Activated T-cell treated with anti-CD3 and anti-CD28 coated beads for 4 hours (primary cell): ENCODE data around the gene TSC22D4.

Source experiments
- DNase-seq: peaks from one replicate; pipeline ENCODE4 v3.0.0-alpha.2; 2020

Gene TSC22D4

DNA sequence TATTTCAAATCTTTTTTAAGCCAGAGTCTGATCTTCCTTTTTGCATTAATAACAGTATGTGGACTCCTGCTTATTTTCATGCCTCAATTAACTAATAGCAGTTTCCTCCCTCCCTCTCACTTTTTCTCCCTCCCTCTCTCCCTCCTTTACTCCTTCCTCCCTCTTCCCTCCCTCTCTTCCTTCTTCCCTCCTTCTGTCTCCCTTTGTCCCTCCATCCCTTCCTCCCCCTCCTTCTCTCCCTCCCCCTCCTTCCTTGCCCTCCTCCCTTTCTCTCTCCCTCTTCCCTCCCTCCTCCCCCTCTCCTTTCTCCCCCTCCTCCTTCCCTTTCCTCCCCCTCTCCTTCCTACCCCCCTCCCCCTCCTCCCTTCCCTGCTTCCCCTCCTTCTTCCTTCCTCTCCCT is 52.5 kb downstream of the TSC22D4 start:
- DNase-seq, result no peak

DNA sequence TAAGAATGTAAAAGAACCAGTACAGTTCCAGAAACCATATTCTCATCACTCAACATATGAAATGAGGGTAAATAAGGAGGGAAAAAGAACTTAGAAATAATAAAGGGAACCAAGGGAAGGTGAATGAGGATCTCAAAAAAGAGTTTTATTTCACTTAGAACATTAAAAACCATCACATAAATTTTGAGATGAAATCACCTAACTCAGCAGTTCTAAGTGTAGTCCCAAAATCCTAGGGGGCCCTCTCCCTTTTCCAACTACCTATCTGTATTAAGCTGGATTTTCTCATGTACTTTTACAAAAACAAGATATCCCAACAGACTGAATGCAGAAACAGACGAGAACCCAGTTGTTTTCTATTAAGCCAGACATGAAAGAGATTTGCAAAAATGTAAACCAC is 53.7 kb downstream of the TSC22D4 start:
- no peak for DNase-seq

DNA sequence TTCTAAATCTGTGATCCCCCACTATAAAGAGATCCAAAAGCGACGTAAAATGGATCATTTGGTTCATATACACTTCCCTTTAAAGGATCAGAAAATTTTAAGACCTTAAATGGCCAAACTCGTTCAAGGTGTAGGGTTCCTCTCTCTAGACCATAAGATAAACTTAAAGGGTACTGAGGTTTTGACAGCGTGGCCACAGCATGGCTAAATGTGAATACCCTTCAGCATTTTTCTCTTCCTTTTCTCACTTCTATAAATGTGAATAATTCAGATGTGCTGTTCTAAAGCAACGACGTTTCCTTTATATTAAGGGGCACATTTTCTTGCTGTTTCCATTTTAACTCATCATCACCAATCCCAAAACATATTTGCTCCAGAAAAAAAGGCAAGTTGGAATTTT is 55.7 kb downstream of the TSC22D4 start:
- no peak for DNase-seq

DNA sequence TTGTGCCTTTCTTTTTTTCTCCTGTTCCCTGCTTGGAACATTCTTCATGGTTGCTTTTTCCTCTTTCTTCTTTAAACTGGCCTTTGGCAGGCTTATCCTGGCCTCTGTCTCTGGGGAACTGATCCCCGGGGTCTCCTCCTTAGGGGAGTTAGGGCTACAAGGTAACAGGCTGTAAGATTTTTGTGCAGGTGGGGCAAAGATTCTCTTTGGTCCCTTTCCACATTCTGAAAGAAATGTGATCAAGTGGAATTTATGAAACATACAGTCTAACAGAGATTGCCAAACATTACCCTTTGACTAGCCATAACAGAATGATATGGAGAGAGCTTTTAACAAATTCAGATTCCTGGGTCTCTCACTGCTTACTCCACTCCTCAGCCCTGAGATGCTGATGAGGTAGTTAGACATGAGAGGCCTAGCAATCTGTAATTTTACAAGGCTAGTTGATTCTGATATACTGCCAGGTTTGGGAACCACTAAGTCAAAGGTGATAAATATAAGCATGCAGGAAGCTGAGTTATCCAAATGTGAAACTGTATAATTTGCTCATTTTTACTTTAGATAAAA is 59.3 kb downstream of the TSC22D4 start:
- no peak for DNase-seq

DNA sequence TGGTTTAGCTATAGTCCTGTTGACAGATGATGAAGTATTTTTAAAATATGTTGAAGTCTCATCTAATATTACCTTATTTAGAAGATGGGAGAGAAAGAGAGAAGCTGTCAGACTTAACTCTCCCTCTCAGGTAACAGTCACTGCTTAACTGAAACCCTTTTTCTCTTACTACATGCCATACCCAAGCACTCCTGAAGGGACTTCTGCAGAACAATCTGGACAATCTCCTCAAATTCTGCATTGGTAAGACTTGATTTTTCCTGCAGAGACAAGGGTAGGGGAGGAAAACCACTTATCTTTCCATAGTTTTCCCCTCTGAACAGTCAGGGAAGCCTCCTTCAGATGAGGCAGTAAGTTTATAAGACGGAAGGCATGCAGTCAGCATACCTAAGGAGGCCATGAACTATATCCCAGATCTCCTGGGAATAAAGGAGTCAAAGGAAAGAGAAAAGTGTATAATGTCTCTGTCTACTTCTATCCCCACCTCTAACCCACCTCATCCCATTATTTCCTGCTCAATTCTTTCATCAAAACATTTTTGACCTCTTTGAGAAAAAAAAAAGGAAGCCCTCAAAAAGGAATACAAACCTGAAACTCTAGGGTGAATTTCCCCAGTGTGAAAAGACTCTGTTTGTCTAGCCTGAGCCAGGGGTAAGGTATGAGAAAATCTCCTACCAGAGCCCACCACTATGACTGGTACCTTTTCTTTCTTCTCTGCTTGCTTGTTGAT is 59.9 kb downstream of the TSC22D4 start:
- no peak for DNase-seq
